Globus pallidus (tissue), 1 donor: ENCODE measurements around the gene CSK.

Source experiments
- DNase-seq: peaks from one replicate; pipeline ENCODE4 v3.0.0-alpha.2; 2015; ENCODE audit warnings: low spot score

Gene CSK

DNA sequence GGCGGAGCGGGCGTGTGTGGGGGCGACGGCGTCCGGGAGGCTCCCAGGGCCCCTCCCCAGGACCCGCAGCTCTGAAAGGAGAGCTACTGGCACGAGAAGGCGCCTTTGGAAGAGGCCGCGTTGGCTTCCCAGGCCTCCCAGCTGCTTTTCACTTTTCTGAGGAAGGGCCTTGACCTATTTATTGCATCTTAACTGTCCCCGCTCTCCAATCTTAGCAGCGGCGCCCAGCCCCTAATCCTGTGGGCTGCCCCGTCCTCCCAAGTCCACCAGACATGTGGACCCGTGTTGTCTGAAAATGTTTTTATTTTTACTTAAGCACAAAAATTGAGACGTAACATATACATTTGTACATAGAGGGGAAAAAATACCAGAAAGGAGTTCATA is 61.6 kb downstream of the CSK start:
- DNase-seq = no peak

DNA sequence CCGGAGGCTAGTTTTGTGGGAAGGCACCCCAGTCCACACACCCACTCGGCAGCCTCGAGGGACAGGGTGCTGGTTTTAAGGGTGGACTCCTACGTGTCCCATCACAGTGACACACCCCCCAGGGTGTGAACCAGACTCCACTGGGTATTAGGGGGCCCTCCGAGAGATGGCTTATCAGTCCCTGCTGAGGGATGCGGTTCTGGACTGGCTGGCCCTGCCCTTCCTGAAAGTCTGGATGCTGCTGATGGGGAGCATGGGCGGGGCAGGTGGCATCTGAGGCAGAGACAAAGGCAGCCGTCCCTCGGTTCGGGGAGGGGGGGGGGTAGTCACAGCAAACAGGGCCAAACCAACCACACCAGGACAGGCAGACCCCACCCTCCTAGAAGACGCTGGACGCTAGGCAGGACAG is 62.0 kb downstream of the CSK start:
- no peak for DNase-seq

DNA sequence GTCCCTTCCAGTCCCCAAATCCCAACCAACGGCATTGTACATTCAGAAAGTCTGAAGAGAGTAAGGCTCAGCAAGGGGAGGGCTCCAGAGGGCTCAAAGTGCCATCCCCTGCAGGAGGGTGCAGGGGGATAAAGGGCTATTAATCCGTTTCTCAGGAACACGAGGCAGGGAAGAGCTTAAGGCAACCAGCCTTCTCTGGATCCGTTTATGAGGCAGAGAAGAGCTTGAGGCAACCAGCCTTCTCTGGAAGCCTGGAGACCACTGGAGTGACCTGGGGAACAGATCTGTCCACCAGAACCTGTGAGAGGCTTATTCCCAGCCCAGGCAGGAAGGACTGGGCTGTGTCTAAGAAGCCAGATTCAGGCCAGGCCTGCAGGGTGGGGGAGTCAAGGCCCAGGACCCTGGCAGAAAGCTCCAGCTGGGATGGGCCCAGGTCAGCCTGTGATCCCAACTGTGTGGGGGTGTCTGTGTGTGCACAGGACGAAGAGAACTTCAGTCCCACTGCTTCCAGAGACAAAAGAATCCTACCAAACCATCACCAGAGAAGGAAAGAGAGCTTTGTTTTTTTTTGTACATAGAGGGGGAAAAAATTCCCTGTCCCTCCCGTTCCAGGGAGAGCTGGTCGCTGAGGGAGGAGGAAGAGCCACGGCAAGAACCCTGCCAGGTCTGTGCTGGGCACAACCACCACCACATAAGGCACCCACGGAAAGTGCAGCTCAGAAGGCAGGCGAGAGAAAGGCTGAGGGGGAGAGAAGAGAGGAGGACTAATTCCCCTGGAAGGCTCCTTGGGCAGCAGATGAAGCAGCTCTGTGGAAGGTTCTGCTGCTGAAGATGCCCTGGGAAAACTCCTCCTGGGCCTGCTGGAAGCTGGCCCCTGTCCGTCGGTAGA is 62.7 kb downstream of the CSK start:
- no peak for DNase-seq

DNA sequence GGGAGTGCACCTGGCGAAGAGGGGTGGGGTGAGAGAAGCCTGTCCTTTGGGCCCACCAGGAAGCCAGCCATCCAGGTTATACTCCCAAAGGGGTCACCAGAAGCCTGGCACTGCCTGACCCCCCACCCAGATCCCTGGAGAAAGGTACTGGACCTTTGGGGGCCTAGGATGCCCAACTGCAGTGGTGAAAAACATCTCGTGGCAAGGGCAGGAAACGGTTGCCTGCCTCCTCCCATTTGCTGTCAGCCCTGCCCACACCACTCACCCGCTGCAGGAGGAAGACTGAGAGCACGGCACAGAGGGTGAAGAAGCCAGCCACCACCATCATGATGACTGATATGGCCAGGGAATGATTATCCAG is 63.3 kb downstream of the CSK start:
- no peak for DNase-seq

DNA sequence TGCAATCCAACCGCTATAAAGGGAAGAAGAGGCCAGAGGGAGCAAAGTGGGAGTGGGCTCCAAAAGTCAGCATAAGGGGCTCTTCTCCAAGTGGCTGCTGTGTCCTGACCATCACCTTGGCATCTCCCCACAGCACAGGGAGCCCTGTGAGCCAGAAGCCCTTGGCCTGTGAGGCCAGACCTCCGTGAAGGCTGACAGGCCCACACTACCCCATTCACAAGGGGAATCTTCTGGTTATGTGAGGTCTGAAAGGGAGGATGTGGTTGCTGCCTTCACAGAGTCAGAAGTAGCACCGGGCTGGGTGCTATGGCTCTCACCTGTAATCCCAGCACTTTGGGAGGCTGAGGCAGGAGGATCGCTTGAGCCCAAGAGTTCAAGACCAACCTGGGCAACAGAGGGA is 63.7 kb downstream of the CSK start:
- DNase-seq = no peak

DNA sequence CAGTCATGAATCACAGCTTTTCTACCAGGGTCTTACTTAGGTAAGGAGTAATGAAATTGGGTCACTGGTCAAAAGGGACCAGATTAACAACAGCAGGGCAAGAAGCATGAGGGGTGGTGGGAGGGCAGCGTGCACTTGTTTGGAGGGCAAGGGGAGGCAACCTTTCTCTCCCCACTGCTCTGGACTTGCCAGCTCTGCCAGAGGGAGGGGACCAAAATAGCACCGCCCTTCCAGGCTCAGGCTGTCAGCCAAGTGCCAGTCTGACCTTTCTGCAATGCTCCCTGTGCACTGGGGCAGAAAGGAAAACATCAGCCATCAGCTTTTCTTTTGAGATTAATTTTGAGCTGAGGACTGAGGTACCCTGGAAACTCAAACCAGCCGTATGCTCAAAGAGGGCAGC is 65.6 kb downstream of the CSK start:
- DNase-seq = no peak

DNA sequence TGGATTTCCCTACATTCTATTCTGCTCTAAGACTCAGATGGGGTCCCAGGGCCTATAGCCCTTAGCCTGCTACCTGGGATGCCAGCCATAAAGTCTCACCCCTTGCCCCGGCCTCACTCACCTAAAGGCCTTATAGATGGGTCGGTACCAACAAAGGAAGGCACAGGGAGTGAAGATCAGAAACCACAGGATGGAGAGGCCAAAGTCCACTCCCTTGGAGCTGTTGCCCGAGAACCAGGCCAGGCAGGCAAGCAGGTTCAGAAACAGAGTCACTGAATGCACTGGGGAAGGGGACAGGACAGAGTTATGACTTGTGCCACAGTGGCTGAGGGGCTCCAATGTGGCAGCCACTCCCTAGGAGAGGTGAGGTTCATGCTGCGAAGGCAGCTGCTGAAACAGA is 68.5 kb downstream of the CSK start:
- no peak for DNase-seq

DNA sequence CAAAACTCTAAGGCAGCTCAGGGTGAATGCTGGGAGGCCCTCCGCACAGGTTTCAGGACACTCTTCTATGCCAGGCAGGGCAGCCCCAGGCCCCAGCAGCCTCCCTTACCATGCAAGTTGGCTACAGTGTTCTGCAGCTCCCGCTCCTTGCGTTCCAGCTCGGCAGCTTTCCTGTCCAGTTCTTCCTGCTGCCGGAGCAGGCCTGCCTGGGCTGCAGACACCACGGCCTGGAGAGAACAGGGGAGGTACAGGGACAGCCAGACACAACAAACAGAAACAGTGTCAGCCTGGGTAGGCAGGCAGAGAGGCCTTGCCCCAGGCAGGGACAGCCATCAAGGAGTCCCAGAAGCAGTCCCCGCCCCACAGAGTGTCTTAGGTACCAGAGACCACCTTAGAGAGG is 70.1 kb downstream of the CSK start:
- no peak for DNase-seq
